ENCODE results near the gene LRCH3.

DNA sequence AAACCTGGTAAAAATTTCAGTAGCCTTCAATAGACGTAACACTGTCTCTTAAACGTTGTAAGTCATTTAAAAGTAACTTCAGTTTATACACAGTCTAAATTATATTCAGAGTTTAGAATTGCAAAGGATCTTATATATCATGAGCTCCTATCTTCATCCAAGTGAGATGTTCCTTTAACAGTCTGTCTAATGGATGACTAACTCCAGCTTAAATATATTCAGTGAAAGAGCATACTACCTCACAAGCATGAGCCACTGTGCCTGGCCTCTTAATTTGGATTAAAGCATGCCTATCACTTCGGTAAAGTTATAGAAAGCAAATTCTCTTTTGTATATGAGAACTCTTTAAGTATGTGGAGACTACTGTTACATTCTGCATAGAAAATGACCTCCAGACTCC, 34.4 kb upstream of the LRCH3 start:
- no peak for TF ChIP-seq YY1 (IDR thresholded peaks at IDR 0.05; ENCODE audit: low read depth)
- TF ChIP-seq EP300 (IDR thresholded peaks at IDR 0.05; ENCODE audit: borderline replicate concordance): no peak
- no peak for TF ChIP-seq TAF1 (IDR thresholded peaks at IDR 0.05; ENCODE audit: low read depth)
- no peak for TF ChIP-seq REST (IDR thresholded peaks at IDR 0.05; ENCODE audit: low read depth)
- no peak for TF ChIP-seq NFIC (IDR thresholded peaks at IDR 0.05)
